OCI-LY7 (cell line): ENCODE data around the gene ATPAF2. TPM values are rescaled to one million over a fixed set of nuclear protein-coding genes. Genes with fewer than 3 reads are reported as not detected.

Experiments
- BruUV-seq: library from RNA; stranded (reverse); fragments of 400-500 nt; replicated peaks from 2 replicates; lab custom pipeline; 2021; lab: Mats Ljungman, UMichigan
- CTCF ChIA-PET: fragments of 300-600 bp; sonication (Branson Sonifier 250); formaldehyde crosslinking; loops from one replicate; lab custom pipeline; 2022; ENCODE audit warnings: antibody characterized with exemption; ENCODE audit not compliant: unreplicated experiment; lab: Charles Lee
- POLR2A ChIA-PET: fragments of 300-600 bp; sonication (Branson Sonifier 250); formaldehyde crosslinking; loops from one replicate; lab custom pipeline; 2022; ENCODE audit warnings: antibody characterized with exemption; lab: Charles Lee
- DNase-seq: peaks from one replicate; pipeline ENCODE4 v3.0.0-alpha.2; 2015; ENCODE audit warnings: low spot score
- H2AFZ ChIP-seq: fragments of 200-600 bp; sonication (generic), shearing (Covaris generic); 2 replicates; pipeline ENCODE4 v1.6.1; 2014; ENCODE audit warnings: mild to moderate bottlenecking, antibody characterized with exemption, low read length, moderate library complexity
- H3K27ac ChIP-seq: fragments of 200-600 bp; sonication (generic); 2 replicates; pipeline ENCODE4 v1.5.1; 2014; ENCODE audit warnings: mixed run types, low read depth, mild to moderate bottlenecking, moderate library complexity, low read length, inconsistent platforms; ENCODE audit not compliant: poor library complexity, severe bottlenecking
- H3K36me3 ChIP-seq: fragments of 200-600 bp; sonication (generic); 2 replicates; pipeline ENCODE4 v1.6.1; 2014; ENCODE audit warnings: mild to moderate bottlenecking, antibody characterized with exemption, low read length, moderate library complexity, mixed read lengths; ENCODE audit not compliant: insufficient read depth
- H3K4me1 ChIP-seq: fragments of 200-600 bp; sonication (generic); 2 replicates; pipeline ENCODE4 v1.5.1; 2014; ENCODE audit warnings: mild to moderate bottlenecking, low read length; ENCODE audit not compliant: insufficient read depth, poor library complexity, severe bottlenecking
- H3K4me2 ChIP-seq: fragments of 200-600 bp; sonication (generic); 2 replicates; pipeline ENCODE4 v1.6.1; 2014; ENCODE audit warnings: mild to moderate bottlenecking, low read length
- H3K4me3 ChIP-seq: fragments of 200-600 bp; sonication (generic); 2 replicates; pipeline ENCODE4 v1.5.1; 2014; ENCODE audit warnings: mild to moderate bottlenecking, low read depth, low read length; ENCODE audit not compliant: poor library complexity, severe bottlenecking
- H3K79me2 ChIP-seq: fragments of 200-600 bp; sonication (generic); 2 replicates; pipeline ENCODE4 v1.6.1; 2016; ENCODE audit warnings: low read depth, mild to moderate bottlenecking, low read length, moderate library complexity, mixed read lengths; ENCODE audit not compliant: insufficient read depth
- H3K9me2 ChIP-seq: fragments of 200-600 bp; sonication (generic); 2 replicates; pipeline ENCODE4 v1.6.1; 2016; ENCODE audit warnings: mild to moderate bottlenecking, low read length, mixed read lengths; ENCODE audit not compliant: insufficient read depth
- H3K9me3 ChIP-seq: fragments of 200-600 bp; sonication (generic); 2 replicates; pipeline ENCODE4 v1.6.1; 2014; ENCODE audit warnings: mild to moderate bottlenecking, mixed run types, low read length, mixed read lengths
- H4K20me1 ChIP-seq: fragments of 200-600 bp; sonication (generic); 2 replicates; pipeline ENCODE4 v1.6.1; 2014; ENCODE audit warnings: mild to moderate bottlenecking, antibody characterized with exemption, low read length, moderate library complexity, mixed read lengths; ENCODE audit not compliant: insufficient read depth
- EZH2phosphoT487 ChIP-seq: fragments of 200-600 bp; sonication (generic); IDR thresholded peaks from 2 replicates; pipeline ENCODE4 v1.6.1; 2018; ENCODE audit warnings: low read depth, borderline replicate concordance, mild to moderate bottlenecking, mixed run types, antibody characterized with exemption, low read length, moderate library complexity, mixed read lengths
- intact Hi-C: fragments of 100-400 bp; cut with micrococcal nuclease; formaldehyde crosslinking; loops from one replicate; pipeline ENCODE4 v1.10.0; 2022; ENCODE audit not compliant: unreplicated experiment
- total RNA-seq, 2 experiments: library from RNA; depleted of rRNA in 1 of 2; stranded (reverse); fragments of >200 nt in 1 of 2; shearing (Covaris generic) in 1 of 2; gene quantifications; 2 replicates each; pipeline ENCODE4 v1.2.3, GENCODE V29; 2014 to 2022
- TF ChIP-seq, protein P1 (sequence below): fragments of 200-600 bp; sonication (generic); conservative IDR thresholded peaks from 2 replicates; pipeline ENCODE4 v1.5.1; 2014; ENCODE audit warnings: mild to moderate bottlenecking, antibody characterized with exemption, low read length, moderate library complexity, mixed read lengths

The ATPAF2 gene
- total RNA-seq, 2 experiments from 2014 or later = 42.9 to 56.2 TPM

DNA sequence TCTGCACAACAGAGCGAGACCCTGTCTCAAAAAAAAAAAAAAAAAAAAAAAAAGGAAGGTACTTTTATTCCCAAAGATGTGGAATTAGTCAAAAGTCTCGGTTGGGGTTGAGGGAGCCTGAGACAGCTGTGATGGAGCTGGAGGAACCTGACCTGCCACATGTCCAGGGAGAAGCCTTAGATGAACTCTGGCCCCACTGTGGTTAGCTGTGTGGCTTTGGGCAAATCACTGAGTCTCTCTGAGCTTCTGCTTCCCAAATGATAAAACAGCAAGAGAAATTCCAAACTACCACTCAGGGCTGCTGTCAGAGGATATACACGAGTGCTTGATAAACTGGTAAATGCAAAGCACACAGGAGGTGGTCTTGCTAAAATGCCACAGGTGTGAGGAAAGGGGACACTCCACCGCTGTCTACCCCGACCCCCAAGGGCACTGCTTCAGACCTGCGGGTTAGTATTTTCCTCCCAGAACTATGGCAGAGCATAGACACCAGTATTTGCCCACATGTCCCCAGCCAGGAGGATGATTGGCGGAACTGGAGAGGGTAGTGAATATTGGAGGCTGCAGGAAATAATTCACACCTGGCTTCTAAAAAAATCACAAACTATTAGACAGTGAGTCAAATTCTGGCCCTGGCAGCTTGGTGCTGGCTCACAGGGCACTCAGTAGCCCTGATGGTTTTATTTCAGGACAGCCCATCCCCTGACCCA is 51.6 kb downstream of the ATPAF2 start:
- Histone ChIP-seq H3K4me1 (no peaks in the 10 kb centered on the region), H3K4me3 (no peak overlapping the region), H3K79me2 (no peaks in the 10 kb centered on the region), H3K9me2 (no peaks in the 10 kb centered on the region), H3K9me3 (no peaks in the 10 kb centered on the region), H3K27ac (no peak overlapping the region), H3K4me2 (no peak overlapping the region), H2AFZ (no peak overlapping the region), H4K20me1 (no peaks in the 10 kb centered on the region), H3K36me3 (no peaks in the 10 kb centered on the region)
- intact Hi-C loops = no loop called here
- ChIA-PET POLR2A (no interaction called here), CTCF (interaction anchor here (1.0 kb wide), 1 partner anchor 17 kb away, joined by 4 read pairs; no protein-coding TSS in a partner anchor)
- no peak for TF ChIP-seq EZH2phosphoT487
- TF ChIP-seq, protein P1, sequence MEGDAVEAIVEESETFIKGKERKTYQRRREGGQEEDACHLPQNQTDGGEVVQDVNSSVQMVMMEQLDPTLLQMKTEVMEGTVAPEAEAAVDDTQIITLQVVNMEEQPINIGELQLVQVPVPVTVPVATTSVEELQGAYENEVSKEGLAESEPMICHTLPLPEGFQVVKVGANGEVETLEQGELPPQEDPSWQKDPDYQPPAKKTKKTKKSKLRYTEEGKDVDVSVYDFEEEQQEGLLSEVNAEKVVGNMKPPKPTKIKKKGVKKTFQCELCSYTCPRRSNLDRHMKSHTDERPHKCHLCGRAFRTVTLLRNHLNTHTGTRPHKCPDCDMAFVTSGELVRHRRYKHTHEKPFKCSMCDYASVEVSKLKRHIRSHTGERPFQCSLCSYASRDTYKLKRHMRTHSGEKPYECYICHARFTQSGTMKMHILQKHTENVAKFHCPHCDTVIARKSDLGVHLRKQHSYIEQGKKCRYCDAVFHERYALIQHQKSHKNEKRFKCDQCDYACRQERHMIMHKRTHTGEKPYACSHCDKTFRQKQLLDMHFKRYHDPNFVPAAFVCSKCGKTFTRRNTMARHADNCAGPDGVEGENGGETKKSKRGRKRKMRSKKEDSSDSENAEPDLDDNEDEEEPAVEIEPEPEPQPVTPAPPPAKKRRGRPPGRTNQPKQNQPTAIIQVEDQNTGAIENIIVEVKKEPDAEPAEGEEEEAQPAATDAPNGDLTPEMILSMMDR = no peak
- no peak for DNase-seq
- no TSS peak for BruUV-seq

DNA sequence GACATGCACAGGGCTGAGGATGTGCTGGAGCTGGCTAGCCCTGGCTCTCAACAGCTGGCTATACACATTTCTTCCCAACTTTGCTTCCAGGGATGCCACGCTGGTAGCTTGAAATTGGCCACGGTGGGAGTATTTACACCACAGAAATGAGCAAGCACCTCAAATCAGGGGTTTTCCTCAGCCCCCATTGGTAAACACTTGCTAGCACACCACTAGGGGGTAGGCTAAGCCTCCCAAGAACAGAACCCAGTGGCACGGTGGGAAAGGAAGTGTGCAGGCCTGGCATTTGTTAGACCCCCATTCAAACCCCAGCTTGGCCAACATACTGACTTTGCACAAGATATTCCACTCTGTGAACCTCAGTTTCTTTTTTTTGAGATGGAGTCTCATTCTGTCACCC is 53.4 kb downstream of the ATPAF2 start:
- CTCF ChIA-PET = interaction anchor here (0.5 kb wide), 1 partner anchor 168 kb away, joined by 13 read pairs; no protein-coding TSS in a partner anchor
- H3K4me3 ChIP-seq = no peak overlapping the region
- no peaks in the 10 kb centered on the region for H4K20me1 ChIP-seq
- no TSS peak for BruUV-seq
- no peak overlapping the region for H3K4me2 ChIP-seq
- TF ChIP-seq, protein P1 = peak; percentile 72
- no peak for TF ChIP-seq EZH2phosphoT487
- H3K9me2 ChIP-seq = no peaks in the 10 kb centered on the region
- no peaks in the 10 kb centered on the region for H3K4me1 ChIP-seq
- intact Hi-C loops = no loop called here
- POLR2A ChIA-PET = interaction anchor here (1.8 kb wide), 1 partner anchor 13 kb away, joined by 5 read pairs; the partner anchor contains the start of genes DRC3 and TOM1L2
- no peaks in the 10 kb centered on the region for H3K9me3 ChIP-seq
- H3K27ac ChIP-seq = no peak overlapping the region
- H2AFZ ChIP-seq = no peak overlapping the region
- peak; percentile 50 for DNase-seq
- H3K79me2 ChIP-seq = no peaks in the 10 kb centered on the region
- no peaks in the 10 kb centered on the region for H3K36me3 ChIP-seq

GRCh38 chr17:17985153-17985552 is 53.8 kb downstream of the ATPAF2 start:
- TF ChIP-seq, protein P1 = no peak
- no peak for TF ChIP-seq EZH2phosphoT487
- H3K4me1 ChIP-seq = no peaks in the 10 kb centered on the region
- intact Hi-C loops = no loop called here
- CTCF ChIA-PET = no interaction called here
- H3K4me3 ChIP-seq = no peak overlapping the region
- POLR2A ChIA-PET = interaction anchor here (0.6 to 1.8 kb wide), 2 partner anchors 13 to 432 kb away, joined by 3 to 5 read pairs; partner anchors contain the start of genes DRC3 and TOM1L2
- H3K4me2 ChIP-seq = no peak overlapping the region
- no peaks in the 10 kb centered on the region for H3K9me3 ChIP-seq
- no peaks in the 10 kb centered on the region for H3K79me2 ChIP-seq
- BruUV-seq = no TSS peak
- H3K27ac ChIP-seq = no peak overlapping the region
- H2AFZ ChIP-seq = no peak overlapping the region
- no peaks in the 10 kb centered on the region for H4K20me1 ChIP-seq
- DNase-seq = no peak
- no peaks in the 10 kb centered on the region for H3K36me3 ChIP-seq
- no peaks in the 10 kb centered on the region for H3K9me2 ChIP-seq
